ENCODE data around the gene ADCY10. TPM values are rescaled to one million over a fixed set of nuclear protein-coding genes. Genes with fewer than 3 reads are reported as not detected.

The ADCY10 gene
- total and polyA plus RNA-seq, 12 donors = 0.07 to 0.61 (median 0.24) TPM; not detected in 2

GRCh38 chr1:167829868-167830267 lies 84.1 kb downstream of the ADCY10 start:
- DNase-seq = no peak
- no peak for TF ChIP-seq CTCF (IDR thresholded peaks at IDR 0.05)
- no peak for TF ChIP-seq POLR2A (IDR thresholded peaks at IDR 0.05)
- no peaks in the 10 kb centered on the region for H3K36me3 ChIP-seq (replicated peaks in 1 of 2)
- no peak overlapping the region for H3K27ac ChIP-seq
- H3K27me3 ChIP-seq = no peaks in the 10 kb centered on the region
- H3K4me1 ChIP-seq (replicated peaks in 1 of 2) = no peaks in the 10 kb centered on the region
- no peak overlapping the region for H3K4me3 ChIP-seq
- 56 to 73% (median 66%) methylated on average over 2 of the region's 2 CpGs for WGBS, 4 donors
- no peaks in the 10 kb centered on the region for H3K9me3 ChIP-seq (replicated peaks in 1 of 3)
- intact Hi-C loops (cut with DNase I) = no loop called here

- intact Hi-C loops (cut with DNase I) = no loop called here
- no peak for DNase-seq
- H3K36me3 ChIP-seq (replicated peaks in 1 of 2) = no peaks in the 10 kb centered on the region
- TF ChIP-seq CTCF (IDR thresholded peaks at IDR 0.05) = no peak
- TF ChIP-seq POLR2A (IDR thresholded peaks at IDR 0.05) = no peak
- H3K9me3 ChIP-seq (replicated peaks in 1 of 3) = no peaks in the 10 kb centered on the region
- no peak overlapping the region for H3K4me3 ChIP-seq
- H3K4me1 ChIP-seq (replicated peaks in 1 of 2) = no peaks in the 10 kb centered on the region
- no peak overlapping the region for H3K27ac ChIP-seq
- H3K27me3 ChIP-seq = no peaks in the 10 kb centered on the region
- 90 to 97% (median 93%) methylated on average over 4 of the region's 4 CpGs for WGBS, 4 donors
Measured at GRCh38 chr1:167826127-167826526, 87.8 kb downstream of the ADCY10 start.

GRCh38 chr1:167825419-167826079 lies 88.4 kb downstream of the ADCY10 start:
- TF ChIP-seq POLR2A (IDR thresholded peaks at IDR 0.05) (no peak), CTCF (IDR thresholded peaks at IDR 0.05) (no peak)
- Histone ChIP-seq H3K4me1 (replicated peaks in 1 of 2) (no peaks in the 10 kb centered on the region), H3K4me3 (no peak overlapping the region), H3K27ac (no peak overlapping the region), H3K36me3 (replicated peaks in 1 of 2) (no peaks in the 10 kb centered on the region), H3K27me3 (no peaks in the 10 kb centered on the region), H3K9me3 (replicated peaks in 1 of 3) (no peaks in the 10 kb centered on the region)
- intact Hi-C loops (cut with DNase I) = no loop called here
- DNase-seq = no peak
- WGBS, 4 donors = 77 to 80% (median 78%) methylated on average over 4 of the region's 4 CpGs

GRCh38 chr1:167824163-167824794 lies 89.7 kb downstream of the ADCY10 start:
- no peaks in the 10 kb centered on the region for H3K36me3 ChIP-seq (replicated peaks in 1 of 2)
- H3K4me1 ChIP-seq (replicated peaks in 1 of 2) = no peaks in the 10 kb centered on the region
- TF ChIP-seq CTCF (IDR thresholded peaks at IDR 0.05) (no peak), POLR2A (IDR thresholded peaks at IDR 0.05) (no peak)
- no peak for DNase-seq
- intact Hi-C loops (cut with DNase I) = no loop called here
- no peaks in the 10 kb centered on the region for H3K27me3 ChIP-seq
- no peaks in the 10 kb centered on the region for H3K9me3 ChIP-seq (replicated peaks in 1 of 3)
- no peak overlapping the region for H3K27ac ChIP-seq
- no peak overlapping the region for H3K4me3 ChIP-seq
- 76 to 82% (median 78%) methylated on average over 9 of the region's 9 CpGs for WGBS, 4 donors

Measured in adrenal gland (tissue), 12 donors.